Keratinocyte (primary cell): Measurements from ENCODE around the gene MPI. TPM values are rescaled to one million over a fixed set of nuclear protein-coding genes. Genes with fewer than 3 reads are reported as not detected.
A peak's percentile ranks its signal among the peaks of the same experiment; 100 is the strongest.

Experiments used
- DNase-seq: peaks from one replicate; pipeline ENCODE4 v3.0.0-alpha.2; 2011; ENCODE audit warnings: low read depth, missing footprints, low spot score
- FAIRE-seq: peaks from 2 replicates; lab custom pipeline; 2011; peaks lifted over from hg19 to GRCh38; lab: Jason Lieb, UNC
- H2AFZ ChIP-seq: 2 replicates; pipeline ENCODE4 v1.6.0; 2012; ENCODE audit warnings: low read length, control low read depth, inconsistent platforms; ENCODE audit not compliant: control insufficient read depth
- H3K27ac ChIP-seq: 2 replicates; pipeline ENCODE4 v1.5.1; 2011; ENCODE audit warnings: low read length; ENCODE audit not compliant: control insufficient read depth, insufficient read depth
- H3K27me3 ChIP-seq: 3 replicates; pipeline ENCODE4 v1.6.0; 2011; ENCODE audit warnings: low read length; ENCODE audit not compliant: control insufficient read depth, insufficient read depth; ENCODE audit errors: extremely low read depth
- H3K36me3 ChIP-seq, 2 experiments: 2 replicates in 1 of 2; 3 replicates in 1 of 2; pipeline ENCODE4 v1.5.1; 2011; ENCODE audit warnings: low read length in 2 of 2, mild to moderate bottlenecking in 1 of 2; ENCODE audit not compliant: control insufficient read depth in 2 of 2, insufficient read depth in 2 of 2; ENCODE audit errors: extremely low read depth in 1 of 2
- H3K4me1 ChIP-seq: 3 replicates; pipeline ENCODE4 v1.5.1; 2011; ENCODE audit warnings: low read length; ENCODE audit not compliant: control insufficient read depth, insufficient read depth; ENCODE audit errors: extremely low read depth
- H3K4me2 ChIP-seq: 3 replicates; pipeline ENCODE4 v1.6.0; 2011; ENCODE audit warnings: low read depth, low read length; ENCODE audit not compliant: control insufficient read depth, insufficient read depth; ENCODE audit errors: extremely low read depth
- H3K4me3 ChIP-seq, 3 experiments: fragments of 200-600 bp in 1 of 3; sonication (generic) in 1 of 3; 2 replicates in 2 of 3; 3 replicates in 1 of 3; pipeline ENCODE4 v1.5.1; 2011 to 2016; ENCODE audit warnings: low read length in 3 of 3, mild to moderate bottlenecking in 3 of 3, control low read depth in 2 of 3, inconsistent platforms in 1 of 3, low read depth in 1 of 3, mixed read lengths in 1 of 3, mixed run types in 1 of 3, moderate library complexity in 1 of 3; ENCODE audit not compliant: control insufficient read depth in 2 of 3, insufficient read depth in 2 of 3; ENCODE audit errors: extremely low read depth in 1 of 3
- H3K79me2 ChIP-seq: 2 replicates; pipeline ENCODE4 v1.6.0; 2012; ENCODE audit warnings: low read length; ENCODE audit not compliant: control insufficient read depth, insufficient read depth
- H3K9ac ChIP-seq: 3 replicates; pipeline ENCODE4 v1.6.0; 2011; ENCODE audit warnings: low read length; ENCODE audit not compliant: control insufficient read depth, insufficient read depth; ENCODE audit errors: extremely low read depth
- H3K9me1 ChIP-seq: 3 replicates; pipeline ENCODE4 v1.6.0; 2011; ENCODE audit warnings: low read length; ENCODE audit not compliant: control insufficient read depth, insufficient read depth; ENCODE audit errors: extremely low read depth
- H3K9me3 ChIP-seq: 2 replicates; pipeline ENCODE4 v1.5.1; 2012; ENCODE audit warnings: low read depth, low read length; ENCODE audit not compliant: control insufficient read depth
- H4K20me1 ChIP-seq: 3 replicates; pipeline ENCODE4 v1.6.0; 2011; ENCODE audit warnings: low read length; ENCODE audit not compliant: control insufficient read depth, insufficient read depth; ENCODE audit errors: extremely low read depth
- EZH2 ChIP-seq: IDR thresholded peaks from one replicate; pipeline ENCODE4 v1.6.1; 2012; ENCODE audit warnings: inconsistent platforms, mild to moderate bottlenecking, low read length, moderate library complexity
- dilution Hi-C: fragments of 300-500 bp; cut with MboI; formaldehyde crosslinking; loops from one replicate; pipeline ENCODE4 v1.7.0; 2020; ENCODE audit warnings: low sequenced_read_pairs; ENCODE audit not compliant: extremely low pct_ligation_motif_present
- polyA plus RNA-seq, 5 experiments: library from polyadenylated mRNA; depleted of rRNA in 3 of 5; stranded (reverse) in 3 of 5; stranded (forward) in 1 of 5; unstranded in 1 of 5; fragments of >200 nt; gene quantifications; 1 replicate in 1 of 5; 2 replicates in 3 of 5; 3 replicates in 1 of 5; pipeline versions ENCODE4 v1.2.1 to v1.2.3, GENCODE V29; 2011 to 2012; ENCODE audit warnings: missing spikeins in 2 of 5, low read depth in 1 of 5, low replicate concordance in 1 of 5
- TF ChIP-seq, protein P1 (sequence below), 3 experiments: IDR thresholded peaks in 1 of 3; conservative IDR thresholded peaks in 1 of 3; optimal IDR thresholded peaks in 1 of 3; 2 replicates in 2 of 3; 3 replicates in 1 of 3; pipeline versions ENCODE3 to v1.5.1; 2011; ENCODE audit warnings: low read length in 3 of 3, mild to moderate bottlenecking in 3 of 3, moderate library complexity in 2 of 3, control low read depth in 1 of 3, inconsistent platforms in 1 of 3; ENCODE audit not compliant: insufficient read depth in 2 of 3; ENCODE audit errors: extremely low read depth in 1 of 3

Gene MPI
- polyA plus RNA-seq, 1 donor (not counting 4 experiments of a cell fraction or from before 2014, with no cell fraction given): 39.2 TPM

DNA sequence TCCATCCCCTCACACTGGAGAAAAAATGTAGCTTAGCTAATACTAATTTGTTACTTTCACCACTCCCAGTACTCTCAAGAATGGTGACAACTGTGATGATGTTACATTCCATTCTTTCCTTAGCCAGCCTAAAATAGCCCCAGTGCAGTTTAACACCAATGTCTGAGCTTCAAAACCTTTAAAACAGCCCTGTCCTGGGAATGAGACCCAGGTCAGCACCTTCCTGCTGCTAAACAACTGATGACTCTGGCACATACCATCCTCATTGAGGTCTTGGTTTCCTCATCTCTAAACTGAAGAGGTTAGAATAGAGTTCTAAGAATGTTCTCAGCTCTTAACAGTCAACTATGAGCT, 20.5 kb upstream of the MPI start:
- Histone ChIP-seq H3K4me1 (peaks cover 69% of the 10 kb centered on the region), H3K36me3 (peaks cover 0 to 3% of the 10 kb centered on the region in 2 experiments), H3K9me3 (no peaks in the 10 kb centered on the region), H3K4me3 (no peak overlapping the region), H4K20me1 (peaks cover 13% of the 10 kb centered on the region), H3K9ac (no peak overlapping the region), H3K9me1 (peaks cover 6% of the 10 kb centered on the region), H3K4me2 (peak overlapping the region; percentile 68), H3K79me2 (peaks cover 57% of the 10 kb centered on the region), H2AFZ (no peak overlapping the region), H3K27me3 (no peaks in the 10 kb centered on the region), H3K27ac (no peak overlapping the region)
- FAIRE-seq (no peak), DNase-seq (no peak)
- no peak for TF ChIP-seq EZH2
- TF ChIP-seq, protein P1, sequence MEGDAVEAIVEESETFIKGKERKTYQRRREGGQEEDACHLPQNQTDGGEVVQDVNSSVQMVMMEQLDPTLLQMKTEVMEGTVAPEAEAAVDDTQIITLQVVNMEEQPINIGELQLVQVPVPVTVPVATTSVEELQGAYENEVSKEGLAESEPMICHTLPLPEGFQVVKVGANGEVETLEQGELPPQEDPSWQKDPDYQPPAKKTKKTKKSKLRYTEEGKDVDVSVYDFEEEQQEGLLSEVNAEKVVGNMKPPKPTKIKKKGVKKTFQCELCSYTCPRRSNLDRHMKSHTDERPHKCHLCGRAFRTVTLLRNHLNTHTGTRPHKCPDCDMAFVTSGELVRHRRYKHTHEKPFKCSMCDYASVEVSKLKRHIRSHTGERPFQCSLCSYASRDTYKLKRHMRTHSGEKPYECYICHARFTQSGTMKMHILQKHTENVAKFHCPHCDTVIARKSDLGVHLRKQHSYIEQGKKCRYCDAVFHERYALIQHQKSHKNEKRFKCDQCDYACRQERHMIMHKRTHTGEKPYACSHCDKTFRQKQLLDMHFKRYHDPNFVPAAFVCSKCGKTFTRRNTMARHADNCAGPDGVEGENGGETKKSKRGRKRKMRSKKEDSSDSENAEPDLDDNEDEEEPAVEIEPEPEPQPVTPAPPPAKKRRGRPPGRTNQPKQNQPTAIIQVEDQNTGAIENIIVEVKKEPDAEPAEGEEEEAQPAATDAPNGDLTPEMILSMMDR (optimal IDR thresholded peaks at IDR 0.05 in 1 of 3, IDR thresholded peaks at IDR 0.05 in 1 of 3, conservative IDR thresholded peaks at IDR 0.05 in 1 of 3; ENCODE audit: extremely low read depth in 1 of 3, insufficient read depth in 2 of 3, low read length in 3 of 3): no peak
- dilution Hi-C loops: no loop called here

DNA sequence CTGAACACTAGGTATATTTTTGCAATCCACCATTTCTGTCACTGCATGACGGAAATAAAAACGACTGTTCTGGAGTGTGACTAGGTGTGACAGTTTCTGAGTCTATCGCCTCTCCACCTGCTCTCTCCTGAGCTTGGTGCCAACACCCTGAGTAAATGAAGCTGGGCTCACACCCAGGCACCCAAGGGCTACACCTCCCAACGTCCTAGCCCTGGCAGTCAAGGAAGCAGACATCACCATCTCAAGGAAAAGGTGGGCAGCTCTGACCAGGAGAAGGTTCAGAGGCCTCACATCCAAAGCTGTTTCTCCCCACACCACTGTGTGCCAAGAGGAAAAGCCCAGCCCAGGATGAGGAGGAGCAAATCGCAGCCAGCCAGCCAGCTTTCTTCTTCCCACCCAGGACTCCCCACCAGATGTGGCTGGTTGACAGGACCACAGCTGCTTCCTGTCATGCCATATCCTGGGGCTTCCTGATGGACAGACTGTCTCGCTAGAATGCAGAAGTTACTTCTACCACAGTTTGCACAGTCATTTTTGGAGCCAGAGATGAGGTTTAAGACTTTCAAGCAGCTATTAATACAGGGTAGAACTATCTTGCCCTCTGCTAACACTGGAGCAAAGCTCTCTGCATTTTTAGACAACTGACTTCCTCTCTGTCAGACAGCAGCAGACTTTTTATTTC, 20.0 kb upstream of the MPI start:
- peaks cover 64% of the 10 kb centered on the region for H3K4me1 ChIP-seq
- no peak overlapping the region for H3K27ac ChIP-seq
- DNase-seq (no peak), FAIRE-seq (no peak)
- no peaks in the 10 kb centered on the region for H3K27me3 ChIP-seq
- H2AFZ ChIP-seq: no peak overlapping the region
- H3K4me2 ChIP-seq: peak overlapping the region; percentile 68
- no peak overlapping the region for H3K9ac ChIP-seq
- peaks cover 13% of the 10 kb centered on the region for H4K20me1 ChIP-seq
- dilution Hi-C loops: no loop called here
- no peak for TF ChIP-seq EZH2
- TF ChIP-seq, protein P1 (optimal IDR thresholded peaks at IDR 0.05 in 1 of 3, IDR thresholded peaks at IDR 0.05 in 1 of 3, conservative IDR thresholded peaks at IDR 0.05 in 1 of 3; ENCODE audit: extremely low read depth in 1 of 3, insufficient read depth in 2 of 3, low read length in 3 of 3): no peak
- H3K9me3 ChIP-seq: no peaks in the 10 kb centered on the region
- peaks cover 4% of the 10 kb centered on the region for H3K9me1 ChIP-seq
- peak overlapping the region in 1 of 3 experiments; percentile 19 for H3K4me3 ChIP-seq
- peaks cover 0 to 3% of the 10 kb centered on the region in 2 experiments for H3K36me3 ChIP-seq
- peaks cover 53% of the 10 kb centered on the region for H3K79me2 ChIP-seq
